ES-I3 (cell line): ENCODE results near the gene GPS1.

Source experiments
- H3K36me3 ChIP-seq: 2 replicates; pipeline ENCODE4 v1.6.1; 2013; ENCODE audit warnings: mild to moderate bottlenecking, low read length, control low read depth, moderate library complexity; ENCODE audit not compliant: insufficient read depth
- H3K4me1 ChIP-seq: 2 replicates; pipeline ENCODE4 v1.6.1; 2013; ENCODE audit warnings: mild to moderate bottlenecking, control low read depth, low read length; ENCODE audit not compliant: insufficient read depth
- H3K9ac ChIP-seq: 2 replicates; pipeline ENCODE4 v1.6.1; 2013; ENCODE audit warnings: low read depth, mild to moderate bottlenecking, low read length, moderate library complexity
- H3K9me3 ChIP-seq: 2 replicates; pipeline ENCODE4 v1.6.1; 2013; ENCODE audit warnings: mild to moderate bottlenecking, low read length, moderate library complexity; ENCODE audit not compliant: control insufficient read depth, insufficient read depth

The GPS1 gene

GRCh38 chr17:82101767-82102679, 50.3 kb downstream of the GPS1 start:
- Histone ChIP-seq H3K9me3 (no peaks in the 10 kb centered on the region), H3K36me3 (no peaks in the 10 kb centered on the region), H3K4me1 (peaks cover 32% of the 10 kb centered on the region; the same call in 1 of the 2 replicates), H3K9ac (no peak overlapping the region)

DNA sequence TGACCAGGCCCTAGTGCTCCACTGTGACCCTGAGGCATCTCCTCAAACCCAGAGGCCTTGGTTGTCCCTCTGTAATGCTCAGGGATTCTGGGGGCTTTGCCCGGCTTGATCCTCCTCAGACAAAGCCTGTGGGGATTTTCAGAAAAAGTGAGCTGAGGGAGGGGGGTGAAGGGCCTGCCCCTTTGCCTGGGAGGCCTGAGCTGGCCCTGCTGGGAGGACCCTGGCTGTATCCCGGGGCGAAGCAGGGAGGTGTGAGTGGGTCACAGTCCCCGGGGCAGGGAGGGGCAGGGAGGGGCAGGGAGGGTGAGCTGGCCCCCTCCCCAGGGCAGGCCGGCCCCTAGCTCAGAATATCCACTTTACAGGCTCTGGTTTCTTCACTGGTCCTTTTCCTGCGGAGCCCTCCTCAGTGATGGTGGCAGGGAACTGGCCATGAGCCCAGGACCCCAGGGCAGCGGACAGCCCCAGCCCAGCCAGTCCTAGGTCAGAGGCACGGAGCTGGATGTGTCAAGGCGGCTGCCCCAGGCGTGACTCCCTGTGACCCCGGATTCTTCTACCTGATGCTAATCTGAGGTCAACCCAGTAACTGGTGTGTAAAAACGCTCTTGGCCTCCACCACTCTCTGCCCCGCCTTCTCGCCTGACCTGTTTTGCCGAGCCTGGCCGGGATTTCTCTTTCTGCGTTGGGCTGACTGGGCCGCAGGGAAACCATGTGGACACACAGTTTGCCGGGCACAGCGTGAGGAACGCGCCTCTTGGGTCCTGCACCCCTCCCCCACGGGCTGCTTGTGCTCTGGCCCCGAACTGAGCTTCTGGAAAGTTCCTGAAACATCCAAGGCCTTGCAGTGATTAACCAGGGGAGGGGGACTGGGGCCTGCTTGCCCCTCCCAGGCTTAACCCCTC, 52.1 kb downstream of the GPS1 start:
- Histone ChIP-seq H3K9ac (no peak overlapping the region), H3K36me3 (no peaks in the 10 kb centered on the region), H3K9me3 (no peaks in the 10 kb centered on the region), H3K4me1 (peaks cover 33% of the 10 kb centered on the region; the same call in 1 of the 2 replicates)

DNA sequence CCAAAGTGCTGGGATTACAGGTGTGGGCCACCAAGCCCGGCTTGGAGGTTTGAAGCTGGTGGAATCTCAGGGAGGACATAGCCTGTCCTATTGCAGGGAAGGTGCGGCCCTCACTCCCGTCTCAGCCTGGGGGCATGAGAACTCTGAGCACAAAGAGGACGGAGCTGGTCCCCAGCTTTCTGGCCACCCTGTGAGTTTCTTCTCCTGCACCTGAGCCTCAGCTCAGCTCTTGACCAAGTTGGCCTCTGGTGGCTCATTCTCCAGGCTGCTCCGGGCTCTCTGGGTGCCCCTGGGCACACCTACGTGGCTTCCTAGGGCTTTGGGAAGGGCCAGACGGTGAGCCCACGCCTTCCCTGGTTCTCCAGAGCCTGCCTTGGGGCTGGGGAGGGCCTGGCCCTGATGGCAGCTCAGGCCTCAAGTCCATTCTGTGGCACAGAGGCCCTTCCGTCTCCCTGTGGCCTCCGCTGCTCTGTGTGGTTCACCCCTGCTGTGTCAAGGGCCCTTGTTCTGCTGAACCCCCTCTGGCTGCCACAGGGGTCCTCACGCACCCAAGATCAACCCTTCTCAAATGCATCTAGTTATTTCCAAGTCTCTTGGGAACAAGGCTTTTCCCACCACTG, 53.2 kb downstream of the GPS1 start:
- H3K4me1 ChIP-seq: peaks cover 33% of the 10 kb centered on the region; the same call in 1 of the 2 replicates
- no peak overlapping the region for H3K9ac ChIP-seq
- no peaks in the 10 kb centered on the region for H3K36me3 ChIP-seq
- no peaks in the 10 kb centered on the region for H3K9me3 ChIP-seq

DNA sequence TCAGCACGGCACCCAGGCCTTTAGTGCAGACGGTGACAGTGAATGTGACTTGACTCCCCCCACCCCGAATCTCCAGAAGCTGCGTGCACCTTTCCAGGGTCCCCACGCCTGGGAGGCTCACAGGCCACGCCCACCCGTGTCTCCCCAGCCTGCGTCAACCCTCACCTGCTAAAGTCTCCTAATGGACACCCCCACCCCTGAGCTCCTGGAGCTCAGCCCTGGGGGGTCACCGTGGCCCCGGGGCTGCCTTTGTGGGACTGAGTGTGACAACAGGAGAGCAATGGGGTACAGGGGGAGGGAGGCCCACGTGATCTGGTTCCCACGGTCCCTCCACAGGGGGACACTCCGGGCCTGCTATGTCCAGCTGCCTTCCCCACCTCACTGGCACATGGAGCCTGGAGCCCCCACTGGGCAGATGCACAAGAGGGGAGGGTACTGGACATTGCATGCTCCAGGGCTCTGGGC, 53.8 kb downstream of the GPS1 start:
- Histone ChIP-seq H3K36me3 (no peaks in the 10 kb centered on the region), H3K4me1 (peaks cover 28% of the 10 kb centered on the region; the same call in 1 of the 2 replicates), H3K9ac (no peak overlapping the region), H3K9me3 (no peaks in the 10 kb centered on the region)

GRCh38 chr17:82105882-82106687, 54.4 kb downstream of the GPS1 start:
- Histone ChIP-seq H3K9ac (no peak overlapping the region), H3K4me1 (peaks cover 28% of the 10 kb centered on the region; the same call in 1 of the 2 replicates), H3K9me3 (no peaks in the 10 kb centered on the region), H3K36me3 (no peaks in the 10 kb centered on the region)

GRCh38 chr17:82106688-82107305, 55.1 kb downstream of the GPS1 start:
- Histone ChIP-seq H3K9me3 (no peaks in the 10 kb centered on the region), H3K9ac (no peak overlapping the region), H3K4me1 (peaks cover 28% of the 10 kb centered on the region; the same call in 1 of the 2 replicates), H3K36me3 (no peaks in the 10 kb centered on the region)
